ENCODE results near the gene UNC13B.

GRCh38 chr9:35158501-35159280 lies 3.1 kb upstream of the UNC13B start:
- no peak for TF ChIP-seq CTCF (IDR thresholded peaks at IDR 0.05; ENCODE audit: poor library complexity)
- TF ChIP-seq EZH2 (IDR thresholded peaks at IDR 0.05; ENCODE audit: borderline replicate concordance): no peak
- no peak for TF ChIP-seq EZH2phosphoT487 (IDR thresholded peaks at IDR 0.05; ENCODE audit: low read depth, severe bottlenecking, unreplicated experiment)
